ENCODE measurements around the gene SYT9.

SYT9 gene

GRCh38 chr11:7428196-7428595 lies 176.5 kb downstream of the SYT9 start:
- no peak for DNase-seq

DNA sequence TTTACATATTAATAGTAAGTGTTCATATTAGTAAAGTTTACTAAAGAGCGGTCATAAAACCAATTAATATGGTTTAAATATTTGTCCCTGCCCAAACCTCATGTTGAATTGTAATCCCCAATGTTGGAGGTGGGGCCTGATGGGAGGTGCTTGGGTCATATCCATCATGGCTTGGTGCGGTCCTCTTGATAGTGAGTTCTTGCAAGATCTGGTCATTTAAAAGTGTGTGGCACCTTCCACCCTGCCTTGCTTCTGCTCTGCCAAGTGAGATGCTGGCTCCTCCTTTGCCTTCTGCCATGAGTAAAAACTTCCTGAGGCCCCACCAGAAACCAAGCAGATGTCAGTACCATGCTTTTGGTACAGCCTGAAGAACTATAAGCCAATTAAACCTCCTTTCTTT lies 178.8 kb downstream of the SYT9 start:
- DNase-seq = no peak

DNA sequence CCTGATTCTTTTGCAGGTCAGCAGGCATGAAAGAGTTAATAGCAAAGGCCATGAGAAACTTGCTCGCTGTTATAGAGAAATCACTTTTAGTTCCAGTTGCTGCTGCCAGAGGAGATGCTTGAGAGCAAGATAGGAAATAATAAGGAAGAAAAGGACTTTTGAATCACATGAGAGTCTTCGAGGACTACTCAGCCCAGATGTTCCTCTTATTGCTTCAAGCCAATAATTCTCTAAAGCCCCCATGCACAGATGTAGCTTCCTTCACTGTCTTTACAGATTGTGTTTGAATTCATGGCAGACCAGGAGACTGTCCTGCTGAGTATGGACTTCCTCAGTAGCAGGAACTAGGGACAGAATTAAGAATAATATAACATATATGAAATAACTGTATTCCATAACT lies 183.5 kb downstream of the SYT9 start:
- no peak for DNase-seq

DNA sequence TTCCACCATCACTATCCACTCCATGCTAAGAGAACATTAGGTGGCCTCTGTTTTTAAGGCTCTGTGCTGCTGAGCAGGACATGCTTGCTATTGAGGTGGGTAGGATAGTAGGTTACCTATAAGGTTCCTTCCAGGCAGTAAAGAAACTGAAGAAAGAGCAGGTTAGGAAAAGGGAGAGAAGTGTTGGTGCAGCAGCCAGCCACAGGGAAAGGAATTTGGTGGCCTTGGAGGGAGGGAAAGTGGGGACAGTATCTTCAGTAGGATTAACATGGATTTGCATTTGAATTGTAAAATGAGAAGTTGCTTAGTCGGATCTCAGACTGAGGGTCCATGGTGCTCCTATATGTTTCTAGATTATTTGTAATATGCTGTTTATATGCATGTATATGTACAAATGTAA lies 184.4 kb downstream of the SYT9 start:
- DNase-seq = no peak

GRCh38 chr11:7436657-7437056 lies 185.0 kb downstream of the SYT9 start:
- peak; percentile 8 for DNase-seq

GRCh38 chr11:7437696-7438095 lies 186.0 kb downstream of the SYT9 start:
- no peak for DNase-seq

- no peak for DNase-seq
Measured at GRCh38 chr11:7439746-7440320, 188.1 kb downstream of the SYT9 start.

- DNase-seq = peak; percentile 80
Measured at GRCh38 chr11:7442588-7443215, 191.0 kb downstream of the SYT9 start.

DNA sequence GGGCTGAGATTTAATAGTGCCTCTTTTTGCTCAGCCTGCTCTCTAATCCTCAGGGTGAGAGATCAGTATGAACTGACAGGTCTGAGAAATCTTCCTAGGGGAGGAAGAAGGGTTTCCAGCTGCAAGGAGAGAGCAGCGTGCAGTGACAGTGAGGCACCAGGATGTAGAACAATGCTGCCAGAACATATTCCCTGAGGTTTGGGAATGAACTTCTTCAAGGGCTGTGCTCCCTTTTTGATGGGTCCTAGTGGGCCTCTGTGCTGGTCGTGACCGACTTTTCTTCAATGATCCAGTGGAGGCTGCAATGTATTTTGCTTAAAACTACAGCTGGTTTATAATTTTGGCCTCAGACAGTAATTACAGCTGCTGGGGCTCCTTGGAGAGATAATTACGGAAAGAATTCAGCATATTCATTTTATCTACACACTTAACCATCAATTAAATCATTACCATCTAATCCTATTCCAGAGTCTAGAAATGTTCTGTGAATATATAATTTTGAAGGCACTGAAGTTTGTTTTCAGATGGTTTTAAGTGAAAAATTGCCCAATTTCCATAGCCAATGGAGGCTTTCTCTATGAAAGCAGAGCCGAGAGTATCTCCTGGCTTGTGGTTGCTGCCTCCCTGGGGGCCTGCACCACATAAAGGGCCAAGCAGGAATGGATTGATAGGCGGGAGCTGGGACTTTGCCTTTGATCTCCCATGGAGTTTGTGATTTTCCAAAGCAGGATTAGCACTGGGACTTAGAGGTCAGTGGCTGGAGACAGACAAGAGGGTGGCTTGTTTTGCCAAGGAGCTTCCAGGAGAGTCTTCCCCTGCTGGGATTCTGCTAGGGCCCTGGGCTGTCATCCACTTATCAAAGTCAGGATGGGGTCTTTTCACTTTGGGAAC lies 192.6 kb downstream of the SYT9 start:
- no peak for DNase-seq

DNA sequence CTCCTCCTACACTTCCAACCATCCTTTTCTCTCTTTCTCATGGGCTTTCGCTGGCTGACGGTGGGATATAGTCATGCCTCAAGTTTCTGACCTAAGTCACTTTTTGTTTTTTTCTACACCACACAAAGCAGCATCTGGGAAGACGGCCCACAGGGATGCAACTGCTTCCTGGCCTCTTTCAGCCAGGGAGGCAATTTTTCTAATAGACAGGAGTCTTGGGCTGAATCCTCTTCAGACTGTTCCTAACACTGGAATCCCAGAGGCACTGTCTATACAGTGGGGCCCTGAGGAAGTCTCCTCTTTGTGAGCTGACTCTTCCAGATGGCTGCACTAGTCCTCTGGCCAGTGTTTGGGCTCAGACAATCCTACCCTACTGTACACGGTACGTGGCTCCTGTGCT lies 193.9 kb downstream of the SYT9 start:
- DNase-seq = no peak

DNA sequence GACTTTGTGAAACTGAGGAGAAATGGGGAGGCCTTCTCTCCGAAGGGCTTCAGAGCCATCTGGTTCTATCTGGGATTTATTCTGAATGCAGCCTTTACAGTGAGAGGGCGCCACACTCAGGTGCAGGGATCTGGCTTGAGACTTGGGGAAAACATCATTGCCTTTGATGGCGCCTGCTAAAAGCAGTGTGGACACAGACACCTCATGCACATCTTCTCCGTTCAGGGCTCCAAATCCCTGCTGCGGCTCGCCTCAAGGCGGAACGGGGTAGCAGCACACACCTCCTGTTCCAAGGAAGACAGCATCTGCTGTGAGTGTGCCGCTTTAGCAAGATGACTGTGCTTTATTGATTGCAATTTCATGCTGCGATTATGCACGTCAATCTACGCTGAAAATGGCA lies 196.5 kb downstream of the SYT9 start:
- no peak for DNase-seq

GRCh38 chr11:7449211-7449840 lies 197.6 kb downstream of the SYT9 start:
- DNase-seq = no peak

DNA sequence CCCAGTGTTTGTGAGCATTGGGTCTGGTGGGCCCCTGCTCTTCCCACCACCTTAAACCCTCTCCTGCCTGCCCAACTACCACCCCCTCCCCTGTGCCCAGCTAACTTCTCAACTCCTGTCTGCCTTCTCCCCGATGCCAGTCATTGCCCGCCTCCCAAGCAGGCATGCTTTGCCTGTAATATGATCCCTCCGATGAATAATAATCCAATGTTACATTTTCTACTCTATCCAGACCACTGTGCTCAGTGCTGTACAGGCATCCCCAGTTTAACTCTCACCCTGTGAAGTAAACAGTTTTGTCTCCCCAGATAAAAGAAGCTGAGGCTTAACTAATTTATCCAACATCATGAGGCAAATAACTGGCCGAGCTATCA lies 198.1 kb downstream of the SYT9 start:
- DNase-seq = no peak

DNA sequence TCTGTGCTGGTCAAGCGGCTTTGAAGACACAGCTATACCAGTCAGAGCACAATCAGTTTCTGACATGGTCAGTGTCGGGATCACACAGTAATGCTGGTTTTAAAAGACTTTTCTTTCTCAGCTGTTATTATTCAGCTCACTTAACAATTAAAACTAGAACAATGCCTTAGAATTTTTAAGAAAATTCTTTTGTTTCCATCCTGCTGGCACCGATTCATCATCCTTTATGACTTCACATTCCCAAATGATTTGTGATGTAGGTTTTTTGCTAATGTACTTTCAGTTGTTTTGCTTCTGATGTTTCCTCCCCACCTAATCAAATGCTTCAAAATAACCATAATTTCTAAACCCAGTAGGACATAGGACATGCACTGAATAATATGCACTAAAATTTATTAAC lies 199.1 kb downstream of the SYT9 start:
- DNase-seq = no peak

GRCh38 chr11:7451520-7451919 lies 199.8 kb downstream of the SYT9 start:
- no peak for DNase-seq

GRCh38 chr11:7451952-7452494 lies 200.3 kb downstream of the SYT9 start:
- DNase-seq = no peak

DNA sequence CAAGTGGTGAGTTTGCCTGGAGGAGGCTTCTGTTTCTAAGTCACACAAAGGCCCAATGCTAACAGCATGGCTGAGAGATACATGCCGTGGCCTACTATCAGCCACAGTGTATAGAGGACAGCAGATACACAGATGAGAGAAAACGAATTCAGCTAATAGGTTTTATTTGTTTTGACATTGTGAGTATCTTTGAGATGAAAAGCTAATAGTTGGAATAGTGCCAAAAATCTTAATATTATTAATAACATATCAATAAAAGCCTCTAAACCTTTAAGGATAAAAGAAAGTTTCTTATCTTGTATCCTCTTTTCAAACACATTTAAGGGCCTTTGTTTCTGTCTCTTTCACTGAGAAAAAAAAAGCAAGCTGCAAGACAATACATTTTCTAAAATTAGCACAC lies 203.2 kb downstream of the SYT9 start:
- DNase-seq = no peak

DNA sequence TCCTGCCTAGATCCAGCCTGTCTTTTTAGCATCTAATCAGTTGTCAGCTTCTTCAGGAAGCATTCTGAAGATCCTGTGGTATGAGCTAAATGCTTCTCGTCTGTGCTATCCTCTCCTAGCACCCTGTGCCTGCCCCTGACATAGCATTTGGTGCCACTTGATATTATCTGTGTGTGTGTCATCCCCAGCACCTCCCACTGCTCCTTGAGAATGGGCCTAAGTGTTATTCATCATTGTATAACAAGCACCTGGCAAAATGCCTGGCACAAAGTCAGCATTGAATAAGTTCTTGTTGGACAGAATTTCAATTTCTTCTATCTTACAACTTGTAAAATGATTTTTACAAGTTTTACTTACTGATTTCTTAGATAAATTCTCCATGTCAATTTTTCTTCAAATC lies 205.5 kb downstream of the SYT9 start:
- no peak for DNase-seq

DNA sequence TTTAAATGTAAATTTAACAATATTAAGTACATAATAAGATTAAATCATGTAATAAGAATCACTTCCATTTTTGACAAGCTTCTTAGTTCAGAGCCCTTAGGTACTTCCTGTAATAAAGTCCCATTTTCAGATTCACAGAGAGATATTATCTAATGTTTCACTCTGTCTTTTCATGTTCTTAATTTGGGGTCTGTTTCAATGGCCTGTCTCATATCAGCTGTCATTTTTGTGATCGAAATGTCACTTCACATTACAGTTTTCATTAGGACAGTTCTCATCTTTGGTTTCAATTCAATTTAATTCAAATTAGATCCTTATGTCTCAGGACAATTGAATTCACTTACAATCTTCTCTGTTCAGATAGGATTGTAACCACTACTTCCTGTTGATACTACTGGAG lies 211.0 kb downstream of the SYT9 start:
- no peak for DNase-seq

- no peak for DNase-seq
Measured at GRCh38 chr11:7467652-7468051, 215.9 kb downstream of the SYT9 start.

DNA sequence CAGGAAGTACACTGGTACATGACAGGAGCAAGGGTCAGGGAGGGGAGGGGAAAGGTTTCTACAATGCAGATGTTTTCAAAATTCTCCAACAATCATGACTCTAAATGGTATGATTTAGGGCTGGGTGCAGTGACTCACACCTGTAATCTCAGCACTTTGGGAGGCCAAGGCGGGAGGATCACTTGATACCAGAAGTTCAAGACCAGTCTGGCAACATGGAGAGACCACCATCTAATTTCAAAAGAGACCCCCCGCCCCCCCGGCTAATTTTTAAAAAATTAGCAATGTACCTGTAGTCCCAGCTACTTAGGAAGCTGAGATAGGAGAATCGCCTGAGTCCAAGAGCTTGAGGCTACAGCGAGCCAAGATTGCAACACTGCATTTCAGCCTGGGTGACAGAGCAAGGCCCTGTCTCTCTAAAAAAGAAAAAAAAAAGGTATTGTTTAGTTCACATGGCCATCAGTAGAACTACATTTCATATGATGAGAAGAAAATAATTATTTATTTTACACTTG lies 217.7 kb downstream of the SYT9 start:
- no peak for DNase-seq

DNA sequence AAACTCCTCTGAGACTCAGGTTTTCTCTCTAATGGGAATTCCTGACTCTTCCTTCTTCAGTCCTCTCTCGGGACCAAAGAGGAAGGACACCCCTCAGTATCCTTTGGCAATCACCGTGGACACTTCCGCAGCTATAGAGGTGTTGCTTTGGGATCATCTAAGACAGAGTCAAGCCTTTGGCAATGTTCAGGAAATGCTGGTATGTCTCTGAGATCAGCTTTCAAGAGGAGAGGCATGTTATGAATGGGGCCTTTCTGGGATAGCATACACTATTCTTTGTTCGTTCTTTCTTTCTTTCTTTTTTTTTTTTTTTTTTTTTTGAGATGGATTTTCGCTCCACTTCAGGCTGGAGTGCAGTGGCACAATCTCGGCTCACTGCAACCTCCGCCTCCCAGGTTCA lies 219.4 kb downstream of the SYT9 start:
- no peak for DNase-seq

DNA sequence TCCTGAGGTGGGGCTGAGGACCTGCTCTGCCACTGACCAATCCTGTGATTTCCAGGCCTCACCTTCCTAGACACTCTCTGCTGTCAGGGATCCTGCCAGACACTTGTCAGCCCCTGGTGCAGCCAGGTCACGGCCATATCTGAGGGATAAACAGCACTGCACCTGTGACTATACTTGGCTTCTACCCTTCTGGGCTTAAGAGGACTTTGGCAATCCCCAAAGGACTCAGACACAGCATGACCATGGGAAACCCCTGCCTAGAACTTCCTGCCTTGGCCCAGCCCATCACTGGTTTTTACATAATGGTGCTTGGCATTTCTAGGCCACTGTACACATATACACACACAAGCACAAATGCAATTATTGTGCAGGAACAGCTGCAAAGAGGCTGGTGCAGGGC lies 222.0 kb downstream of the SYT9 start:
- no peak for DNase-seq
